ACC112 (cell line): ENCODE measurements around the gene STAB1.

Experiments
- H2AFZ ChIP-seq: fragments of 200-600 bp; sonication (generic); one replicate; pipeline ENCODE4 v1.6.0; 2017; ENCODE audit warnings: antibody characterized with exemption, low read length; ENCODE audit not compliant: unreplicated experiment
- H3K27ac ChIP-seq: fragments of 200-600 bp; sonication (generic); 2 replicates; pipeline ENCODE4 v1.5.1; 2014; ENCODE audit warnings: low read depth, mild to moderate bottlenecking, antibody characterized with exemption, low read length, moderate library complexity
- H3K27me3 ChIP-seq: fragments of 200-600 bp; sonication (generic); 2 replicates; pipeline ENCODE4 v1.6.1; 2014; ENCODE audit warnings: mild to moderate bottlenecking, antibody characterized with exemption, low read length, moderate library complexity, mixed read lengths; ENCODE audit not compliant: insufficient read depth
- H3K36me3 ChIP-seq: fragments of 200-600 bp; sonication (generic); 2 replicates; pipeline ENCODE4 v1.6.1; 2016; ENCODE audit warnings: mild to moderate bottlenecking, antibody characterized with exemption, low read length, moderate library complexity, mixed read lengths; ENCODE audit not compliant: insufficient read depth
- H3K4me1 ChIP-seq: fragments of 200-600 bp; sonication (generic); one replicate; pipeline ENCODE4 v1.6.1; 2016; ENCODE audit warnings: low read length, mixed read lengths; ENCODE audit not compliant: insufficient read depth, unreplicated experiment, control insufficient read depth
- H3K4me3 ChIP-seq: fragments of 200-600 bp; sonication (generic); 2 replicates; pipeline ENCODE4 v1.5.1; 2014; ENCODE audit warnings: mild to moderate bottlenecking, low read depth, low read length
- H3K79me2 ChIP-seq: fragments of 200-600 bp; sonication (generic); one replicate; pipeline ENCODE4 v1.6.0; 2016; ENCODE audit warnings: low read length; ENCODE audit not compliant: control insufficient read depth, unreplicated experiment, insufficient read depth

Gene STAB1, protein sequence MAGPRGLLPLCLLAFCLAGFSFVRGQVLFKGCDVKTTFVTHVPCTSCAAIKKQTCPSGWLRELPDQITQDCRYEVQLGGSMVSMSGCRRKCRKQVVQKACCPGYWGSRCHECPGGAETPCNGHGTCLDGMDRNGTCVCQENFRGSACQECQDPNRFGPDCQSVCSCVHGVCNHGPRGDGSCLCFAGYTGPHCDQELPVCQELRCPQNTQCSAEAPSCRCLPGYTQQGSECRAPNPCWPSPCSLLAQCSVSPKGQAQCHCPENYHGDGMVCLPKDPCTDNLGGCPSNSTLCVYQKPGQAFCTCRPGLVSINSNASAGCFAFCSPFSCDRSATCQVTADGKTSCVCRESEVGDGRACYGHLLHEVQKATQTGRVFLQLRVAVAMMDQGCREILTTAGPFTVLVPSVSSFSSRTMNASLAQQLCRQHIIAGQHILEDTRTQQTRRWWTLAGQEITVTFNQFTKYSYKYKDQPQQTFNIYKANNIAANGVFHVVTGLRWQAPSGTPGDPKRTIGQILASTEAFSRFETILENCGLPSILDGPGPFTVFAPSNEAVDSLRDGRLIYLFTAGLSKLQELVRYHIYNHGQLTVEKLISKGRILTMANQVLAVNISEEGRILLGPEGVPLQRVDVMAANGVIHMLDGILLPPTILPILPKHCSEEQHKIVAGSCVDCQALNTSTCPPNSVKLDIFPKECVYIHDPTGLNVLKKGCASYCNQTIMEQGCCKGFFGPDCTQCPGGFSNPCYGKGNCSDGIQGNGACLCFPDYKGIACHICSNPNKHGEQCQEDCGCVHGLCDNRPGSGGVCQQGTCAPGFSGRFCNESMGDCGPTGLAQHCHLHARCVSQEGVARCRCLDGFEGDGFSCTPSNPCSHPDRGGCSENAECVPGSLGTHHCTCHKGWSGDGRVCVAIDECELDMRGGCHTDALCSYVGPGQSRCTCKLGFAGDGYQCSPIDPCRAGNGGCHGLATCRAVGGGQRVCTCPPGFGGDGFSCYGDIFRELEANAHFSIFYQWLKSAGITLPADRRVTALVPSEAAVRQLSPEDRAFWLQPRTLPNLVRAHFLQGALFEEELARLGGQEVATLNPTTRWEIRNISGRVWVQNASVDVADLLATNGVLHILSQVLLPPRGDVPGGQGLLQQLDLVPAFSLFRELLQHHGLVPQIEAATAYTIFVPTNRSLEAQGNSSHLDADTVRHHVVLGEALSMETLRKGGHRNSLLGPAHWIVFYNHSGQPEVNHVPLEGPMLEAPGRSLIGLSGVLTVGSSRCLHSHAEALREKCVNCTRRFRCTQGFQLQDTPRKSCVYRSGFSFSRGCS (N-terminal part only)

DNA sequence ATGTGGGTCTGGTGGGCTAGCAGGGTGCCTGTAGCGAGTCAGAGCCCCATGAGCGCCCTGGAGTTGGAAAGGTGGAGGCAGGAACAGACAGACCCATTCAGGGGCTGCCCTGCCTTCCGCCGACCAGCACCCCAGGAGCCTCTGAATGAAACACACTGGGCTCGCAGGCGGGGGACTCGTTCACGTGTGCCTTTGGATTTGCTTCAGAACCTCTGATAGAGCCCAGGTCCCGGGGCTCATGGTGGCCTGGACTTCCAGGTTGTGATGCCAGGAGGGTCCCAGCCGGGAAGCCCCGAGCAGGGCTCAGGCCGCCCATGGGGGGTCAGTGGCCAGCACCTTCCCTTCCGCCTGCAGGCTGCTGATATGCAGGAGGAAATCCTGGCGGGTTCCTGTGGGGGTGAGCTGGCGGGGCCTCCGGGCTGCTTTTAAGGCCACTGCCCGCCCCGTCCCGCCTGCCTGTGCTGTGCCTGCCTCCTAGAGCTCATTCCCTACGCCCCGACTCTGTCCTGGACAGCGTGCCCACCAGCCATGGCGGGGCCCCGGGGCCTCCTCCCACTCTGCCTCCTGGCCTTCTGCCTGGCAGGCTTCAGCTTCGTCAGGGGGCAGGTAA lies at the start of gene STAB1:
Gene STAB1 (plus strand): TSS at position 453 of the 610 bp plus-strand sequence. CDS start 76 bp downstream, at position 529.
- peaks cover 3% of the 10 kb centered on the region; the same call in 1 of the 2 replicates for H3K36me3 ChIP-seq
- peaks cover 19% of the 10 kb centered on the region for H3K4me1 ChIP-seq
- H3K4me3 ChIP-seq = no peak within 1 kb of the TSS
- no peaks in the 10 kb centered on the region for H3K79me2 ChIP-seq
- no peak within 1 kb of the TSS for H2AFZ ChIP-seq
- no peaks in the 10 kb centered on the region for H3K27me3 ChIP-seq
- no peak within 1 kb of the TSS for H3K27ac ChIP-seq

DNA sequence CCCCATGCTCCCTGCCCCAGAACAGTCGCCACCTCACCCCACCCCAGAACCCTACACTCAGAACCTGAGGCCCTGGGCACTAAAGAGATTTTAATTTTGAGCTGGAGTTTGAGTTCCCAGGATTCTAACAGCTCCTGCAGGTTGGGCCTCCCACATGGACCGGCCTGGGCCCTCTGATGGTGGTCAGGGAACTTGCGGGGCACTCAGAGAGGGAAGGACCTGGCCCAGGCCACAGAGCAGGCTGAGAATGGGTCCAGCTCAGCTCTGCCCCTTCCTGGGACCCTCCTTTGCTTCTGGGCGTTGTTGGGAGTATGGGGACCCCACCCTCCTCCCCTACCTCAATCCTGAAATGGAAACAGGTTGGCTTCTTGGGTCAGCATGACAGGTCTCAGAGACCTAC lies 49.1 kb upstream of the STAB1 start:
- Histone ChIP-seq H2AFZ (no peak overlapping the region), H3K27ac (no peak overlapping the region), H3K4me3 (no peak overlapping the region), H3K27me3 (no peaks in the 10 kb centered on the region), H3K4me1 (no peaks in the 10 kb centered on the region), H3K36me3 (no peaks in the 10 kb centered on the region), H3K79me2 (no peaks in the 10 kb centered on the region)

DNA sequence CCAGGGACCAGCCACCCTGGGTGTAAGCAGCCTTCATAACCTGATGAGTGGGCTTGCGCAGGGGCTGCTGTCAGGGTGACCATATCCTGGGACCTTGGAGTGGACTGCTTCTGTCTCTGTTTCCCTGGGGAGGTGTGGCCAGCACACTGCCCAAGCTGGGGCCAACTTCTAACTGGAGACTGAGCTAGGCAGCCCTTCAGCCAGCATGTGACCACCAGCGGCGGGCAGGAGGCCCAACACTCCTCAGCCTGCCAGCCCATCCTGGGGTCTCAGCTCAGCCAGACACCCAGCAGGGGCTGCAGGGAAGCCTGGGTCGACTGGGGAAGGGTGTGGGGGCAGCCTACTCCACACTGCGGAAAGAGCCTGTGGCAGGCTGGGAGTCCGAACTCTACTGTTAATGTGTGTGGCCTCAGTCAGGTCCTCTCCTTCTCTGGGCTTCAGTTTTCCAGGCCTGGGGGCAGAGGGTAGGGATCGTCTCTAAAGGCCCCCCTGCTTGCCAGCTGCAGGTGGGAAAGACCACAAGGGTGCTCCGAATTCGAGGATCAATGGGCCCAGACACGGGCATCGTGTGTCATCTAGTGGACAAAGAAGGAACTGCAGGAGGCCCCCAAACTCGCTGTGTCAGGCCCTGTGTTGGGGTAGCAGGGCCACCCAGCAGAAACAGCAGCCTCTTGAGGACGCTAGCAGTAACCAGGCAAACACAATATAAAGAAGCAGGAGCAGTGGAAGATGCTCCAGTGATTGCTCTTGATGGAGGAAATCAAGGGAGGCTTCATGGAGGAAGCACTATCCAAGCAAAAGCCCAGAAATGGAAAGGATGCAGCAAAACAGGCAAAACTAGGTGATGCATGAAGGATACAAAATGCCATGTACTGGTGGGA lies 48.3 kb upstream of the STAB1 start:
- no peaks in the 10 kb centered on the region for H3K4me1 ChIP-seq
- no peaks in the 10 kb centered on the region for H3K36me3 ChIP-seq
- H2AFZ ChIP-seq = no peak overlapping the region

DNA sequence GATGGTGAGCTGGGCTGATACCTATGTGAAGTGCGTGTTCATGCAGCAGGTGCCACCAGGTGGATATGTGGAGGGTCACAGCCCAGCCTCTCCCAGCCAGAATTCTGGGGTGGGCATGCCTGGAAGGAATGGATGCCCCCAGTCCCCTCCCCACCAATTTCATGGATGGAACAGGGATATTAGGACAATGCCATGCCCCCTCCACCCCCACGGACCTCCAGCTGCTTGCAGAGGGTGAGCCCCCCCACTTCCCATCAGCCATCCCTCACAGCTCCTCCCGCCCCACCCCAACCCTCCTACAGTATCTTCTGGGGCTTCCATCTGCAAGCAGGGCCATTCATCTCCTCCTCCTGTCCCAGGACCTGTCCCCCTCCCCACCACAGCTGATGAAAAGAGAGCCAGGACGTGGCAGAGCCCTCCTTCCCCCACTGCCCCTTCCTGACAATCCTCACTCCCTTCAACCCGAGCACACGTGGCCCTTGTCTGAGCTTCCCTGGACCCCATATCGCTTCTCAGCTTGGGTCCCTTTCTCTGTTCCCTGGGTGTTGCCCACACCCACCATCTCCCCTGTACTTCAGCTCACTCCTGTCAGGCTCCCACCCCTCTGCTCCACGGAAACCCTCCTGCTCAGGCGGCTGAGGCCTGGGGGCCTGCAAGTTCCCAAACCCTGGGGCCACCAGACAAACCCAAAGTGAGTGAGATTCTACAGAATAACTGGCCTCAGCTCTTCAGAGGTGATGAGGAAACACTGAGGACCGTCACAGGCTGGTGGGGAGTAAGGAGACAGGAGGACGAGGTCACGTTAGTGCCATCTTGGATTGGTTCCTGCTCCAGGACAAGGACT lies 47.4 kb upstream of the STAB1 start:
- Histone ChIP-seq H3K27ac (no peak overlapping the region), H3K4me1 (no peaks in the 10 kb centered on the region), H3K27me3 (no peaks in the 10 kb centered on the region), H2AFZ (no peak overlapping the region), H3K4me3 (no peak overlapping the region), H3K79me2 (no peaks in the 10 kb centered on the region), H3K36me3 (no peaks in the 10 kb centered on the region)

More for the DNA sequence above, 48.3 kb upstream of the STAB1 start:
- no peaks in the 10 kb centered on the region for H3K27me3 ChIP-seq
- no peak overlapping the region for H3K27ac ChIP-seq
- H3K4me3 ChIP-seq = no peak overlapping the region
- H3K79me2 ChIP-seq = no peaks in the 10 kb centered on the region

DNA sequence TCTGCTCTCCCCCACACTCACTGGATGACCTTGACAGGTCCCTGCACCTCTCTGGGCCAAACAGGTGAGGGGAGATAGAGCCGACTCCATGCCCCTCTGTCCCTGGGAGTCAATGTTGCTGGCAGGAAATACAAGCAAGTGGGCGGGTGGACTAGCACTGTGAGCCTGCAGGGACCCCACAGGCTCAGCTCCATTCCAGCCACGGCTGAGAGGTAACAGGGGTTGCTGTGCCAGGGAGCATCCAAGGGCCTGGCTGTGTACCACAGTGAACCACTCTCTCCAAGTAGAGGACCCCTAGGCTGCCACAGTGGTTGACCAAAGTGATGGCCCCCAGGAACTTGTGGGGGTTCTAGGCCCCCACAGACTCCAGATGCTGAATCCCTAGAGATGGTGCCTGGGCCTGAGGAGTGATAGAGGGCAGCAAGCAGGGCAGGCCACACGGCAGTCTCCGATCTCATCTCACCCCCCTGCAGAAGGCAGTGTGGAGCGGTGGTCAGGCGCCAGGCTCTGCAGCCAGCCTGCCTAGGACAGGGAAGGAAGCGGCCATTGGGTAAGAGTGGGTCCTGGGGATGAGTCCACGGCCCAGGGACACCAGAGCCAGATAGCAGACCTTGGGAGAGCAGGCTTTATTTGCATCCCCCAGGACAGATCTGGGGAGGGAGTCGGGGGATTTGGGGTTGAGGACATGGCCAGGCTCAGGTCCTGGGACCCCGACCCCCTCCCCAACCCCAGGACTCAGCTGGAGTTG lies 44.5 kb upstream of the STAB1 start:
- Histone ChIP-seq H3K4me1 (peaks cover 5% of the 10 kb centered on the region), H3K36me3 (no peaks in the 10 kb centered on the region), H3K4me3 (no peak overlapping the region), H3K27ac (no peak overlapping the region), H2AFZ (no peak overlapping the region), H3K79me2 (no peaks in the 10 kb centered on the region), H3K27me3 (no peaks in the 10 kb centered on the region)

DNA sequence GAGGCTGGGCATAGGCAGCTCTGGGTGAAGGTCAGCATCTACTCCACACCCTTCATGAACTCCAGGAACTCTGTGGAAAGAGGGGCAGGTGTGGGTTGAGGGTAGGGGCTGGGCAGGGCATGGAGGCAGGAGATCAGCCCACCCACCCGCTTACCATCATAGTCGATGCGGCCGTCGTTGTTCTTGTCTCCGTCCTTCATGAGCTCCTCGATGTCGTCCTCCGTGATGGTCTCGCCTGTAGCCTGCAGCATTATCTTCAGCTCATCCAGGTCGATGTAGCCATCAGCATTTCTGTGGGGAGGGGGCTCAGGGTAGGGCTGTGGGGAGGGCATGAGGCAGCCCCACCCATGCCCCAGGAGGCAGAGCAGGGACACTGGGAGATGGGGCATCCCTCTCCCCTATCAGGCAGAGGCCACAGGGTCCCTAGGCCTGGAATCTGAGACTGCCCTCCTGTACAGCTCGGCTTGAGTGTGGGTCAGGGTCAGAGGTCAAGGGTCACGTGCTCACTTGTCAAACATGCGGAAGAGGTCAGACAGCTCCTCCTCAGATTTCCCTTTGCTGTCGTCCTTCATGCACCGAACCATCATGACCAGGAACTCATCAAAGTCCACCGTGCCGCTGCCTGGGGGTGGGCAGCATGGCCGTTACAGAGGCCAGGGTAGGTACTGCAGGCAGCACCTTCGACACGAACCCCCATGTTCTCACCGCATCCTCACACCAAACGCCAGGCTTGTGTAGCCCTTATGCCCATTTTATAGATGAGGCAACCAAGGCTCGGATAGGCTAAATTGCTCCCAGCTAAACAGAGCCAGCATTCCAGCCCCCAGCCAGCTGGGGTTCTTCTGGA lies 43.7 kb upstream of the STAB1 start:
- Histone ChIP-seq H3K4me3 (no peak overlapping the region), H2AFZ (no peak overlapping the region), H3K36me3 (no peaks in the 10 kb centered on the region), H3K27me3 (no peaks in the 10 kb centered on the region), H3K4me1 (peaks cover 5% of the 10 kb centered on the region), H3K27ac (no peak overlapping the region), H3K79me2 (peaks cover 7% of the 10 kb centered on the region)

DNA sequence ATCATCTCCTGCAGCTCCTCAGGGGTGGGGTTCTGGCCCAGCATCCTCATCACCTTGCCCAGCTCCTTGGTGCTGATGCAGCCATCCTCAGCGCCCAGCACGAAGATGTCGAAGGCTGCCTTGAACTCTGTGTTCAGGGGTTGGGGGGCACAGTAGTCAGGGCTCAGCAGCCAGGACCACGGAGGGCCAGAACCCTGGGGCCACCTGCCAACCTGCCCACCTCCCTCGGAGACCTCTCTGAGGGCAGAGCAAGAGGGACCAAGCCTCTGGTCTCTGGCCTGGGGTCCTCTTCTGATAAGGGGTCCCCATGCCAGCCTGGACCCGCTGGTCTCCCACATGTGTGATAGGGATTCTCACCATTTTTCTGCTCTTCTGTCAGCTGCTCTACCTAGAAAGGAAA lies 43.0 kb upstream of the STAB1 start:
- Histone ChIP-seq H3K27ac (no peak overlapping the region), H3K4me3 (no peak overlapping the region), H3K27me3 (no peaks in the 10 kb centered on the region), H3K36me3 (no peaks in the 10 kb centered on the region), H2AFZ (no peak overlapping the region), H3K79me2 (peaks cover 14% of the 10 kb centered on the region), H3K4me1 (peaks cover 7% of the 10 kb centered on the region)

DNA sequence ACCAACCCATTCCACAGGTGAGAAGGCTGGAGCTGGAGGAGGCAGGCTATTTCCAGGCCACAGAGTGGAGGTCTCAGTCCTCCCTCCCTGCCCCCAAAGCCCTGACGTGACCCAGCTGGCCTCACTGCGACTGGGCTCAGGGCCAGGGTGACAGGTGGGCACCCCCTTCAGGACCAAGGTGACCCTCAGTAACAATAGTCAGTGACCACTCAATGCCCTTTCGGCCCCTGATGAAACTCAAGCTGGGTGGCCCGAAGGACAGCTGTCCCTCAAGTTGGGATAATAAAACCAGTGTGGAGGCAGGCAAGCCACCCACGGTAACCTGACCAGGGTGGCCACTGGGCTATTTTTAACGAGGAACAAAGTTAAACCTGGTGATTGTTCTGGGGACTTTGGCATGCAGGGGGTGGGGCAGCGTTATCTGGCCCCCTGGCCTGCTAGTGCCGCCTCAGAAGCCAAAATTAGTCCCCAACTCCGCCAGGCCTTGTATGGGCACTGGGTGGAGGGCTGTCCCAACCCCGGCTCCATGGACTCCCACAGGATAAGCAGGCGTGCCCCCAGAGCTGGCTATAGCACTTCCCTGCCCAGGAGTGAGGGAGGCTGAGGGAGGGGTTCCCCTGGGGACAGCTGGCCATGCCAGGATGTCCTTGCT lies 42.4 kb upstream of the STAB1 start:
- H3K27ac ChIP-seq = no peak overlapping the region
- no peak overlapping the region for H3K4me3 ChIP-seq
- H3K27me3 ChIP-seq = no peaks in the 10 kb centered on the region
- peaks cover 19% of the 10 kb centered on the region for H3K79me2 ChIP-seq
- H3K4me1 ChIP-seq = peaks cover 9% of the 10 kb centered on the region
- no peaks in the 10 kb centered on the region for H3K36me3 ChIP-seq
- H2AFZ ChIP-seq = no peak overlapping the region
